DOHH2 (cell line): ENCODE data around the gene SNRPD1.

Experiments used
- H3F3A ChIP-seq: fragments of 200-600 bp; sonication (generic), shearing (Covaris generic); 2 replicates; pipeline ENCODE4 v1.6.0; 2016; ENCODE audit warnings: antibody characterized with exemption, mild to moderate bottlenecking; ENCODE audit not compliant: control insufficient read depth, insufficient read depth
- H3K27ac ChIP-seq: fragments of 200-600 bp; sonication (generic); 2 replicates; pipeline ENCODE4 v1.5.1; 2014; ENCODE audit warnings: low read depth, mild to moderate bottlenecking, low read length, moderate library complexity
- H3K27me3 ChIP-seq: fragments of 200-600 bp; sonication (generic); 2 replicates; pipeline ENCODE4 v1.6.1; 2014; ENCODE audit warnings: mild to moderate bottlenecking, low read length, mixed read lengths; ENCODE audit not compliant: control insufficient read depth
- H3K36me3 ChIP-seq: fragments of 200-600 bp; sonication (generic); 2 replicates; pipeline ENCODE4 v1.6.1; 2014; ENCODE audit warnings: mild to moderate bottlenecking, low read length, moderate library complexity, mixed read lengths; ENCODE audit not compliant: control insufficient read depth
- H3K4me1 ChIP-seq: fragments of 200-600 bp; sonication (generic); 2 replicates; pipeline ENCODE4 v1.6.1; 2014; ENCODE audit warnings: mild to moderate bottlenecking, low read length, mixed read lengths; ENCODE audit not compliant: control insufficient read depth
- H3K4me2 ChIP-seq: fragments of 200-600 bp; sonication (generic); 2 replicates; pipeline ENCODE4 v1.6.0; 2014; ENCODE audit warnings: mild to moderate bottlenecking, low read length, moderate library complexity
- H3K4me3 ChIP-seq: fragments of 200-600 bp; sonication (generic); 2 replicates; pipeline ENCODE4 v1.5.1; 2014; ENCODE audit warnings: mild to moderate bottlenecking, low read length, mixed read lengths
- H3K79me2 ChIP-seq: fragments of 200-600 bp; sonication (generic); 2 replicates; pipeline ENCODE4 v1.6.1; 2014; ENCODE audit warnings: mild to moderate bottlenecking, low read length, mixed read lengths; ENCODE audit not compliant: control insufficient read depth
- H3K9me2 ChIP-seq: fragments of 200-600 bp; sonication (generic); replicated peaks from 2 replicates; pipeline ENCODE4 v1.6.1; 2014; ENCODE audit warnings: mild to moderate bottlenecking, low read length, mixed read lengths; ENCODE audit not compliant: control insufficient read depth
- H3K9me3 ChIP-seq: fragments of 200-600 bp; sonication (generic); 2 replicates; pipeline ENCODE4 v1.6.1; 2014; ENCODE audit warnings: antibody characterized with exemption, low read length, mixed read lengths; ENCODE audit not compliant: control insufficient read depth, insufficient read depth
- H4K20me1 ChIP-seq: fragments of 200-600 bp; sonication (generic); 2 replicates; pipeline ENCODE4 v1.6.0; 2014; ENCODE audit warnings: low read depth, mild to moderate bottlenecking, antibody characterized with exemption, low read length, moderate library complexity; ENCODE audit not compliant: control insufficient read depth, insufficient read depth
- EZH2phosphoT487 ChIP-seq: fragments of 200-600 bp; sonication (generic); IDR thresholded peaks from 2 replicates; pipeline ENCODE4 v1.6.1; 2017; ENCODE audit warnings: borderline replicate concordance, mild to moderate bottlenecking, antibody characterized with exemption, low read length, moderate library complexity, mixed read lengths
- TF ChIP-seq, protein P1 (sequence below): fragments of 200-600 bp; sonication (generic); IDR thresholded peaks from one replicate; pipeline ENCODE4 v1.5.1; 2014; ENCODE audit warnings: antibody characterized with exemption, mild to moderate bottlenecking, low read depth, low read length; ENCODE audit not compliant: poor library complexity, severe bottlenecking

SNRPD1 gene

DNA sequence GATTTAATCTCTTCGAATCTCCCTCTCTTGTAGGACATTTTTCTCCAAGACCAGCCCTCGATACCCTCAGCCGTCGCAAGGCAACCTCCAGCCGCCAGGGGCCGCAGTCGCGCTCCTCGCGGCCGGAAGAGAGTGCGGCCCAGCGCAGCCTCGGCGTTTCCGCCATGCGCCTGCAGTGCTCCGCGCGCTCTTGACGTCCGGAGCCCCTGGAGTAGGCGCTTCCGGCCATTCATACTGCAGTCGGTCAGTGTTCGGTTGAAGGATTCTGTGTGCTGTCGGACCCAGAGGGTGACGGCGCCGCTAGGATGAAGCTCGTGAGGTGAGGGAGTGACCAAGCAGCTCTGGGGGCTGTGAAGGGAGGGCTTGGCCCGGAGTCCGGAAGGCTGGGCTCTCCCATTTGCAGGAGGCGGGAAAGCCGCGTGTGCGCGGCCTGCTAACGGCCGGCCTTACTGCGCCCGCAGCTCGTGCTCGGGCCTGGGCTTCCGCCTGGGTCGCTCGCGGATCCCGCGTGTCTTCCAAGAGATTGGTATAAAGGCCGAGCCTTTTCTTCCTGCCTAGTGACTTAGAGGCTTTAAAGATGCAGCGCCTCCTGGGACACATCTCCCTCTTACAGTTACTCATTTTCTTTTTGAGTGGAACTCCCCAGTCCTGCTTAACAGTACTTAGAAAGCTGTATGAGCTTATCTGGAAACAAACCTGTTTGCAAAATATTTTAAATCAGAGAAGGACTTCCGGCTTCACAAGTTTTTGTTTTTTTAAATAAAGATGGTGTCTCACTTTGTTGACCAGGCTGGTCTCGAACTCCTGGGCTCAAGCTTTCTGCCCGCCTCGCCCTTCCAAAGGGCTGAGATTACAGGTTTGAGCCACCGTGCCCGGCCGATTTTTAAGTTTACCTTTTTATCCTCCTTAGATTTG, at the start of gene SNRPD1:
Gene SNRPD1, plus strand, starts transcription at position 190 of the 915 bp plus-strand sequence. Its CDS starts 116 bp downstream, at position 306.
- Histone ChIP-seq H3K9me3 (no peaks in the 10 kb centered on the region), H3K4me1 (peaks cover 34% of the 10 kb centered on the region)

DNA sequence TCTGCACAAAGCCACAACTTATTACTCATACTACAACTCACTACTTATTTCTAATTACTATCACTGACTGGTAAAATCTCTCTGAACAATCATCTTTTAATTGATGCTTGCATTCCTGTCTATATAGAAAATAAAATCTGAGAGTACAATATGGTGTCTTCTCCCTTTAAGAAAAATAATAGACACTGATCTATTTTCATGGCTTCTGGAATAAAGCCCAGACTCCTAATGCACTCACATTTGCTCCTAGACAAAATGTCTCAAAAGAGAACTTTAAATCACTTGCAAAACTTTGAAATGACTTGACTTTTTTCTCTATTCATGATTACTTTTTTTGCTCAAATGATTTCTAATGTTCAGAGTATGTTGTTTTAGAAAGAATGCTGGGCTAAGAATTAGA, 40.3 kb upstream of the SNRPD1 start:
- Histone ChIP-seq H3K4me2 (no peak overlapping the region), H3K4me3 (no peak overlapping the region)

More for the DNA sequence above, at the start of gene SNRPD1:
- peaks cover 22% of the 10 kb centered on the region for H4K20me1 ChIP-seq
- peak within 1 kb of the TSS; percentile 84 for H3K27ac ChIP-seq
- peaks cover 50% of the 10 kb centered on the region for H3K36me3 ChIP-seq
- peak within 1 kb of the TSS; percentile 91 for H3K4me3 ChIP-seq
- H3K27me3 ChIP-seq = no peaks in the 10 kb centered on the region
- H3K79me2 ChIP-seq = peaks cover 53% of the 10 kb centered on the region
- H3F3A ChIP-seq = no peaks in the 10 kb centered on the region
- TF ChIP-seq, protein P1, sequence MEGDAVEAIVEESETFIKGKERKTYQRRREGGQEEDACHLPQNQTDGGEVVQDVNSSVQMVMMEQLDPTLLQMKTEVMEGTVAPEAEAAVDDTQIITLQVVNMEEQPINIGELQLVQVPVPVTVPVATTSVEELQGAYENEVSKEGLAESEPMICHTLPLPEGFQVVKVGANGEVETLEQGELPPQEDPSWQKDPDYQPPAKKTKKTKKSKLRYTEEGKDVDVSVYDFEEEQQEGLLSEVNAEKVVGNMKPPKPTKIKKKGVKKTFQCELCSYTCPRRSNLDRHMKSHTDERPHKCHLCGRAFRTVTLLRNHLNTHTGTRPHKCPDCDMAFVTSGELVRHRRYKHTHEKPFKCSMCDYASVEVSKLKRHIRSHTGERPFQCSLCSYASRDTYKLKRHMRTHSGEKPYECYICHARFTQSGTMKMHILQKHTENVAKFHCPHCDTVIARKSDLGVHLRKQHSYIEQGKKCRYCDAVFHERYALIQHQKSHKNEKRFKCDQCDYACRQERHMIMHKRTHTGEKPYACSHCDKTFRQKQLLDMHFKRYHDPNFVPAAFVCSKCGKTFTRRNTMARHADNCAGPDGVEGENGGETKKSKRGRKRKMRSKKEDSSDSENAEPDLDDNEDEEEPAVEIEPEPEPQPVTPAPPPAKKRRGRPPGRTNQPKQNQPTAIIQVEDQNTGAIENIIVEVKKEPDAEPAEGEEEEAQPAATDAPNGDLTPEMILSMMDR = peak; percentile 85
- no peak for TF ChIP-seq EZH2phosphoT487
- H3K4me2 ChIP-seq = peak within 1 kb of the TSS; percentile 94
- no peaks in the 10 kb centered on the region for H3K9me2 ChIP-seq

DNA sequence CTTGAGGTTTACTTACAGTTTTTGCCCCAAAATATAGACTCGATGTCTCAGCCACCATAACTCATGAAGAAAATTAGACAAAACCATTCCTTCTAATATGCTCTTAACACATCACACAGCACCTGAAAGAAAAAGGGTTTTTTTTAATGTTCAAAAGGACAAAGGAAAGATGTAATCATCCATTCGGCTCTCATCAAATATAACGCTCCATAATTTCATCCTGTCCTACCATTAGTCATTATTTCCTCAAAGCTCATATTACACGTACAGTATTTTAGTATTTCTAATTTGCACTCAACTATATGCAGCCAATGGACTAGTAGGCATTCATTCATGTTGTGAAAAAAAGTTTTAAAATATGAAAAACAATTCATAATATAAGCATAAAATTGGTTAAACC, 36.5 kb upstream of the SNRPD1 start:
- peaks cover 67% of the 10 kb centered on the region for H3K36me3 ChIP-seq
- TF ChIP-seq EZH2phosphoT487 = no peak
- TF ChIP-seq, protein P1 = no peak
- no peaks in the 10 kb centered on the region for H3K4me1 ChIP-seq
- no peak overlapping the region for H3K4me3 ChIP-seq
- H3K9me3 ChIP-seq = no peaks in the 10 kb centered on the region
- no peaks in the 10 kb centered on the region for H4K20me1 ChIP-seq
- peaks cover 20% of the 10 kb centered on the region for H3K79me2 ChIP-seq
- no peaks in the 10 kb centered on the region for H3K27me3 ChIP-seq
- H3K27ac ChIP-seq = no peak overlapping the region
- H3K4me2 ChIP-seq = no peak overlapping the region
- no peaks in the 10 kb centered on the region for H3K9me2 ChIP-seq
- H3F3A ChIP-seq = peaks cover 8% of the 10 kb centered on the region; the same call in 1 of the 2 replicates

More for the DNA sequence above, 40.3 kb upstream of the SNRPD1 start:
- no peaks in the 10 kb centered on the region for H3K9me3 ChIP-seq
- H3K27ac ChIP-seq = no peak overlapping the region
- H3K9me2 ChIP-seq = no peaks in the 10 kb centered on the region
- H3F3A ChIP-seq = peaks cover 8% of the 10 kb centered on the region; the same call in 1 of the 2 replicates
- TF ChIP-seq EZH2phosphoT487 = no peak
- TF ChIP-seq, protein P1 = no peak
- H3K27me3 ChIP-seq = no peaks in the 10 kb centered on the region
- H3K4me1 ChIP-seq = no peaks in the 10 kb centered on the region
- no peaks in the 10 kb centered on the region for H4K20me1 ChIP-seq
- H3K79me2 ChIP-seq = peaks cover 4% of the 10 kb centered on the region
- peaks cover 84% of the 10 kb centered on the region for H3K36me3 ChIP-seq
